ENCODE measurements around the gene C1orf50. TPM values are rescaled to one million over a fixed set of nuclear protein-coding genes. Genes with fewer than 3 reads are reported as not detected.

The C1orf50 gene
- total RNA-seq, 1 experiment from 2014 or later = 7.7 TPM

DNA sequence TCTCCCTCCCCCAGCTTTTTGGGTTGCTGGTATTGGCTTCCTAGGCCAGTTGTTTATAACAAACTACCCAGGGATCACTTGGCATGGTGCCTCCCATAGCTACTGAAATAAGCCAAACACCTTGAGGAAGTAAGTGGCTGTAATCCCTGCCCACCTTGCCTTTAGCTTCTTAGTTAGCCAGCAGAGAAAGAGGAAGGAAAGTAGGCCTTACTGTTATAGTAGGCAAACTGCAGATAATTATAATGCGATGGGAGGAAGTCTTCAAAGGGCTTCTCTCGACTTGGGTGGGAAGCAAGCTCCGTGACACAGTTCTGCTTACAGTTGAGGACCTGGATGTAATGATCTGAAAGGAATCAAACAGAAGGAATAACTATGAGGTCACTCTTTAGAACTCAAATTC is 8.4 kb upstream of the C1orf50 start:
- H3K4me1 Mint-ChIP-seq (ENCODE audit: low read depth, unreplicated experiment) = no peaks in the 10 kb centered on the region
- no peaks in the 10 kb centered on the region for H3K27me3 Mint-ChIP-seq (ENCODE audit: unreplicated experiment)
- H3K36me3 Mint-ChIP-seq (ENCODE audit: insufficient read depth, unreplicated experiment) = peaks cover 6% of the 10 kb centered on the region
- BruUV-seq (replicated peaks) = no TSS peak
- H3K27ac Mint-ChIP-seq (ENCODE audit: unreplicated experiment) = no peak overlapping the region
- CTCF ChIA-PET = no interaction called here
- no peaks in the 10 kb centered on the region for H3K9me3 Mint-ChIP-seq (ENCODE audit: low read depth, unreplicated experiment)
- no peak overlapping the region for H3K4me3 Mint-ChIP-seq (ENCODE audit: low read depth, unreplicated experiment)
- intact Hi-C loops (cut with micrococcal nuclease; ENCODE audit: unreplicated experiment) = no loop called here
- TF ChIP-seq, protein P1, sequence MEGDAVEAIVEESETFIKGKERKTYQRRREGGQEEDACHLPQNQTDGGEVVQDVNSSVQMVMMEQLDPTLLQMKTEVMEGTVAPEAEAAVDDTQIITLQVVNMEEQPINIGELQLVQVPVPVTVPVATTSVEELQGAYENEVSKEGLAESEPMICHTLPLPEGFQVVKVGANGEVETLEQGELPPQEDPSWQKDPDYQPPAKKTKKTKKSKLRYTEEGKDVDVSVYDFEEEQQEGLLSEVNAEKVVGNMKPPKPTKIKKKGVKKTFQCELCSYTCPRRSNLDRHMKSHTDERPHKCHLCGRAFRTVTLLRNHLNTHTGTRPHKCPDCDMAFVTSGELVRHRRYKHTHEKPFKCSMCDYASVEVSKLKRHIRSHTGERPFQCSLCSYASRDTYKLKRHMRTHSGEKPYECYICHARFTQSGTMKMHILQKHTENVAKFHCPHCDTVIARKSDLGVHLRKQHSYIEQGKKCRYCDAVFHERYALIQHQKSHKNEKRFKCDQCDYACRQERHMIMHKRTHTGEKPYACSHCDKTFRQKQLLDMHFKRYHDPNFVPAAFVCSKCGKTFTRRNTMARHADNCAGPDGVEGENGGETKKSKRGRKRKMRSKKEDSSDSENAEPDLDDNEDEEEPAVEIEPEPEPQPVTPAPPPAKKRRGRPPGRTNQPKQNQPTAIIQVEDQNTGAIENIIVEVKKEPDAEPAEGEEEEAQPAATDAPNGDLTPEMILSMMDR (IDR thresholded peaks at IDR 0.05; ENCODE audit: unreplicated experiment) = no peak
- no peak for DNase-seq

DNA sequence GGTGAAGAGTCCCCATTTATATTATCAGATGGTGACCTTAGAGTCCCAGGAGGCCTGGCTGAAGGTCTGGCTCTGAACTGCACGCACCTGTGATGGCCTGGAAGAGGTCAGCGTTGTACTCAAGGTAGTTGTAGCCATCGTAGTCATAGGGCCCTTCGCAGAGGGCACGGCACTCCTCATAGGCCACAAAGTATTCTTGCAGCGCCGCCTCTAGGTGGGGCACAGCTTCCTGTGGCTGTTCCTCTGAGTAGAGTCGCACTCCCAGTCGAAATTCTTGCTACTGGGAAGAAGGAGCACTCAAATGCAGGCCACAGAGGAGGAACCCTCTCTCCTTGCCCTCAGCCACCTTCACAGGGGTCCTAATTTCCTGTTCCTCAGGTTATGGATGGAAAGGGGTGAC is 7.9 kb upstream of the C1orf50 start:
- no peaks in the 10 kb centered on the region for H3K9me3 Mint-ChIP-seq (ENCODE audit: low read depth, unreplicated experiment)
- H3K4me1 Mint-ChIP-seq (ENCODE audit: low read depth, unreplicated experiment) = no peaks in the 10 kb centered on the region
- TF ChIP-seq, protein P1 (IDR thresholded peaks at IDR 0.05; ENCODE audit: unreplicated experiment) = no peak
- no peaks in the 10 kb centered on the region for H3K27me3 Mint-ChIP-seq (ENCODE audit: unreplicated experiment)
- H3K36me3 Mint-ChIP-seq (ENCODE audit: insufficient read depth, unreplicated experiment) = peaks cover 6% of the 10 kb centered on the region
- DNase-seq = no peak
- H3K27ac Mint-ChIP-seq (ENCODE audit: unreplicated experiment) = no peak overlapping the region
- no TSS peak for BruUV-seq (replicated peaks)
- intact Hi-C loops (cut with micrococcal nuclease; ENCODE audit: unreplicated experiment) = no loop called here
- CTCF ChIA-PET = no interaction called here
- no peak overlapping the region for H3K4me3 Mint-ChIP-seq (ENCODE audit: low read depth, unreplicated experiment)

GRCh38 chr1:42761567-42761966 is 5.5 kb upstream of the C1orf50 start:
- intact Hi-C loops (cut with micrococcal nuclease; ENCODE audit: unreplicated experiment) = no loop called here
- no TSS peak for BruUV-seq (replicated peaks)
- CTCF ChIA-PET = no interaction called here
- Mint-ChIP-seq H3K36me3 (ENCODE audit: insufficient read depth, unreplicated experiment) (peaks cover 6% of the 10 kb centered on the region), H3K27me3 (ENCODE audit: unreplicated experiment) (no peaks in the 10 kb centered on the region), H3K9me3 (ENCODE audit: low read depth, unreplicated experiment) (no peaks in the 10 kb centered on the region), H3K4me1 (ENCODE audit: low read depth, unreplicated experiment) (no peaks in the 10 kb centered on the region), H3K27ac (ENCODE audit: unreplicated experiment) (no peak overlapping the region), H3K4me3 (ENCODE audit: low read depth, unreplicated experiment) (no peak overlapping the region)
- no peak for DNase-seq
- TF ChIP-seq, protein P1 (IDR thresholded peaks at IDR 0.05; ENCODE audit: unreplicated experiment) = no peak

GRCh38 chr1:42762269-42762668 is 4.8 kb upstream of the C1orf50 start:
- peaks cover 6% of the 10 kb centered on the region for H3K36me3 Mint-ChIP-seq (ENCODE audit: insufficient read depth, unreplicated experiment)
- CTCF ChIA-PET = no interaction called here
- BruUV-seq (replicated peaks) = no TSS peak
- DNase-seq = no peak
- intact Hi-C loops (cut with micrococcal nuclease; ENCODE audit: unreplicated experiment) = no loop called here
- H3K27ac Mint-ChIP-seq (ENCODE audit: unreplicated experiment) = no peak overlapping the region
- TF ChIP-seq, protein P1 (IDR thresholded peaks at IDR 0.05; ENCODE audit: unreplicated experiment) = no peak
- no peaks in the 10 kb centered on the region for H3K27me3 Mint-ChIP-seq (ENCODE audit: unreplicated experiment)
- no peaks in the 10 kb centered on the region for H3K9me3 Mint-ChIP-seq (ENCODE audit: low read depth, unreplicated experiment)
- no peak overlapping the region for H3K4me3 Mint-ChIP-seq (ENCODE audit: low read depth, unreplicated experiment)
- no peaks in the 10 kb centered on the region for H3K4me1 Mint-ChIP-seq (ENCODE audit: low read depth, unreplicated experiment)
